H1 (cell line): ENCODE data around the gene IDUA. TPM values are rescaled to one million over a fixed set of nuclear protein-coding genes. Genes with fewer than 3 reads are reported as not detected.

Source experiments
- CHD7 ChIP-seq: fragments of 300-600 bp; sonication (generic); IDR thresholded peaks from 2 replicates; pipeline ENCODE4 v1.7.1; 2012; ENCODE audit warnings: low read length, moderate library complexity, mild to moderate bottlenecking, inconsistent platforms; ENCODE audit not compliant: insufficient replicate concordance
- HDAC6 ChIP-seq: IDR thresholded peaks from one replicate; pipeline ENCODE4 v1.7.1; 2012; ENCODE audit warnings: low read depth, mild to moderate bottlenecking, inconsistent platforms, low read length, moderate library complexity
- KDM1A ChIP-seq: fragments of 200-600, 300-600 bp; sonication (generic); IDR thresholded peaks from 2 replicates; pipeline ENCODE4 v1.7.1; 2016; ENCODE audit warnings: mild to moderate bottlenecking, low read length, borderline replicate concordance
- KDM5A ChIP-seq: fragments of 200-600 bp; IDR thresholded peaks from 2 replicates; pipeline ENCODE4 v1.7.1; 2012; ENCODE audit warnings: mild to moderate bottlenecking, low read length, inconsistent platforms, mixed read lengths
- RBBP5 ChIP-seq: IDR thresholded peaks from 2 replicates; pipeline ENCODE4 v1.7.1; 2012; ENCODE audit warnings: low read depth, mild to moderate bottlenecking, inconsistent platforms, low read length, moderate library complexity, borderline replicate concordance
- SAP30 ChIP-seq: fragments of 300-600 bp; sonication (generic); IDR thresholded peaks from 2 replicates; pipeline ENCODE4 v1.7.1; 2012; ENCODE audit warnings: low read length, moderate library complexity, mild to moderate bottlenecking, inconsistent platforms; ENCODE audit not compliant: insufficient read depth, insufficient replicate concordance
- SIX5 ChIP-seq: IDR thresholded peaks from 2 replicates; pipeline ENCODE4 v1.6.1; 2011; ENCODE audit warnings: mild to moderate bottlenecking, low read depth, low read length
- SP2 ChIP-seq: IDR thresholded peaks from 2 replicates; pipeline ENCODE4 v1.6.1; 2012; ENCODE audit warnings: mild to moderate bottlenecking, low read length, inconsistent platforms
- TBP ChIP-seq: IDR thresholded peaks from 2 replicates; pipeline ENCODE4 v1.6.1; 2011; ENCODE audit warnings: low read depth, low read length, improper control_type of control experiment
- TCF12 ChIP-seq: IDR thresholded peaks from 2 replicates; pipeline ENCODE4 v1.6.1; 2011; ENCODE audit warnings: low read depth, mild to moderate bottlenecking, low read length
- ZNF274 ChIP-seq: IDR thresholded peaks from 2 replicates; pipeline ENCODE4 v1.7.0; 2012; ENCODE audit warnings: low read length, borderline replicate concordance; ENCODE audit errors: extremely low read depth
- polyA plus RNA-seq, 7 experiments: library from polyadenylated mRNA; depleted of rRNA in 3 of 7; stranded (reverse) in 5 of 7; unstranded in 2 of 7; fragments of >200 nt in 5 of 7; fragments of 200-250 nt in 2 of 7; gene quantifications; 1 replicate in 5 of 7; 2 replicates in 1 of 7; 4 replicates in 1 of 7; pipeline versions ENCODE4 v1.2.1 to v1.2.3, GENCODE V29; 2011 to 2013; ENCODE audit warnings: missing spikeins in 2 of 7, mixed read lengths in 2 of 7
- total RNA-seq: library from RNA; stranded (reverse); fragmentation: NEBNext Ultra II Directional; extraction: Animal tissue kit (Norgen Biotek cat#: 25700); gene quantifications from 2 replicates; pipeline ENCODE4 v1.2.1, GENCODE V29; 2021

IDUA gene
- total and polyA plus RNA-seq, 2 of the 8 experiments (the other 6 are each of a cell fraction or from before 2014, with no cell fraction given), result 2.8 to 4.8 TPM

GRCh38 chr4:964346-965025 lies 22.4 kb upstream of the IDUA start (continued):
- TF ChIP-seq CHD7 (no peak), HDAC6 (no peak), SAP30 (no peak), TCF12 (no peak), KDM5A (no peak), TBP (no peak), KDM1A (no peak), SP2 (no peak), ZNF274 (no peak), SIX5 (no peak), RBBP5 (no peak)
